Stimulated activated CD4-positive, alpha-beta T cell treated with anti-CD3 and anti-CD28 coated beads, Interleukin-1b, Interleukin-23, amount 100 ng/mL, for 24 hours (primary cell): ENCODE measurements around the gene ARPC4.
"Not testable (repeated sequence)": the region's sequence is repeated elsewhere in the genome, so short reads cannot be mapped to it uniquely, and the experiment has no call there.

Experiments
- DNase-seq, 4 experiments: peaks; one replicate each; pipeline ENCODE4 v3.0.0-alpha.2; 2020; ENCODE audit warnings: low read depth in 4 of 4, low spot score in 1 of 4

The ARPC4 gene

GRCh38 chr3:9851383-9851782 lies 58.5 kb downstream of the ARPC4 start:
- not testable (repeated sequence) for DNase-seq

GRCh38 chr3:9851926-9852325 lies 59.0 kb downstream of the ARPC4 start:
- not testable (repeated sequence) for DNase-seq

- no peak for DNase-seq
These were observed 59.6 kb downstream of the ARPC4 start for GRCh38 chr3:9852528-9852927.

- DNase-seq = not testable (repeated sequence)
These were observed 61.5 kb downstream of the ARPC4 start for GRCh38 chr3:9854291-9854940.

- no peak for DNase-seq
These were observed 62.7 kb downstream of the ARPC4 start for GRCh38 chr3:9855594-9855993.
